ENCODE data around the gene RAPGEF4.

DNA sequence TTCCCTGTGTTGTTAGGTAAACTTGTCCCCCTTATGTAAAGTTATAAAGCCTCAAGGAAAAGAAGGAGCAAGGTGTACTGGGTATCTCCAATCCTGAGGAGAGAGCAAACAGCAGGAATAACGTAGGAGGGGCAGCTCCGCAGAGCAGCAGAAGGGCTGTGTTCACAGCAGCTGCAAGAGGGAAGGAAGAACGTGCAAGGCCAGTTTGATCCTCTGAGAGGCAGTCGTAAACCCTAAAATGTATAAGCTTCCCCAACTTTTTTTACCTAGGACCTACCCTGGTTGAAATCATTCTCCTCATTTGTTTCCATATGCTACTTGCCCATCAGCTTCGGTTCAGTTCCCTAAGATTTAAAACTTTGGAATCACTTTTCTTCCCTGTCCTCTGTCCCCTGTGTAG lies 288.1 kb downstream of the RAPGEF4 start:
- TF ChIP-seq POLR2A (IDR thresholded peaks at IDR 0.05; ENCODE audit: low read length) (no peak), GATA1 (IDR thresholded peaks at IDR 0.05; ENCODE audit: low read depth, low read length) (no peak)

Measured in erythroblast (primary cell).